ENCODE data around the gene HK3. TPM values are rescaled to one million over a fixed set of nuclear protein-coding genes. Genes with fewer than 3 reads are reported as not detected.

The HK3 gene
- total RNA-seq, 4 donors from 2014 or later = 12.2 to 61.6 (median 26.7) TPM

- DNase-seq (ENCODE audit: low spot score) (no peak), ATAC-seq (ENCODE audit: low FRiP score) (no peak)
- TF ChIP-seq CTCF (IDR thresholded peaks at IDR 0.05) = no peak
Observed at GRCh38 chr5:176938472-176938871, 39.3 kb upstream of the HK3 start.

- no peak for TF ChIP-seq CTCF (IDR thresholded peaks at IDR 0.05)
- ATAC-seq (ENCODE audit: low FRiP score) = no peak
- no peak for DNase-seq (ENCODE audit: low spot score)
Observed at GRCh38 chr5:176935017-176935416, 35.9 kb upstream of the HK3 start.

- DNase-seq (ENCODE audit: low spot score) = no peak
- no peak for TF ChIP-seq CTCF (IDR thresholded peaks at IDR 0.05)
- ATAC-seq (ENCODE audit: low FRiP score) = no peak
Observed at GRCh38 chr5:176934309-176934930, 35.3 kb upstream of the HK3 start.

GRCh38 chr5:176929654-176930053 lies 30.5 kb upstream of the HK3 start:
- no peak for DNase-seq (ENCODE audit: low spot score)

GRCh38 chr5:176927562-176927961 lies 28.4 kb upstream of the HK3 start:
- no peak for DNase-seq (ENCODE audit: low spot score)
- TF ChIP-seq CTCF (IDR thresholded peaks at IDR 0.05) = no peak
- ATAC-seq (ENCODE audit: low FRiP score) = no peak

More at GRCh38 chr5:176929654-176930053, 30.5 kb upstream of the HK3 start:
- ATAC-seq (ENCODE audit: low FRiP score) = no peak
- no peak for TF ChIP-seq CTCF (IDR thresholded peaks at IDR 0.05)

GRCh38 chr5:176922817-176923216 lies 23.7 kb upstream of the HK3 start:
- no peak for TF ChIP-seq CTCF (IDR thresholded peaks at IDR 0.05)
- ATAC-seq (ENCODE audit: low FRiP score) = no peak
- DNase-seq (ENCODE audit: low spot score) = no peak

- ATAC-seq (ENCODE audit: low FRiP score) (no peak), DNase-seq (ENCODE audit: low spot score) (no peak)
- no peak for TF ChIP-seq CTCF (IDR thresholded peaks at IDR 0.05)
Observed at GRCh38 chr5:176921714-176922113, 22.6 kb upstream of the HK3 start.
